ENCODE results near the gene CYB561. TPM values are rescaled to one million over a fixed set of nuclear protein-coding genes. Genes with fewer than 3 reads are reported as not detected.

The CYB561 gene
- total and polyA plus RNA-seq, 2 experiments from 2014 or later = 13.7 to 30.9 TPM

DNA sequence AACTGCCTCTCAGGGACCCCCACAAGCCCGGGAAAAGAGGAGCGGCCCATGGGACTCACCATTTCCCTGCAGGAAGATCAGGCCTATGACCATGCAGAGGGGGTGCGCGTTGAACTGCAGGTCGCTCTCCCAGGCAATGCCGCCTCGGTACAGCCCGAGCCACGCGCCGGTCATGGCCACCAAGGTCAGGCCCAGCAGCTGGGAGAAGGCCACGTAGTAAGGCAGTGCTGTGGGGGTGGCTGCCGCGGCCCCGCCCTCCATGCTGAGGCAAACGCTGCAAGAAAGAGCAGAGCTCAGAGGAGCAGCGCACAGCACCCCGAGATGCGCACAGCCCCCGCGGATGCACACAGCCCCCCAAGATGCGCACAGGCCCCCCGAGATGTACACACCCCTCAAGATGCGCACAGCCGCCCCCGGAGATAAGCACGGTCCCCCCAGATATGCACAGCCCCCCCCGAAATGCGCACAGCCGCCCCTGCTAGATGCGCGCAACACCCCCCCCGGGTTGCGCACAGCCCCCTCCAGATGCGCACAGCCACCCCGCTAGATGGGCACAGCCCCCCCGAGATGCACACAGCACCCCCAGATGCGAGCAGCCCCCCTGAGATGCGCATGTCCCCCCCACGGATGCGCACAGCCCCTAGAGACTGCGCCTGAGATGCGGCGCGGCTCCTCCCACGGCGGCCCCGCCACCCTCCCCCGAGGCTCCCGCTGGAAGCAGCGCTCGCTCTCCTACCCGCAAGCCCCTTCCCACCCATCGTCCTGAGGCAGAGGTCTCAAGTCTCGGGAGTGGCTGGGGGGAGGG, 8.6 kb downstream of the CYB561 start:
- ATAC-seq = no peak

More for the DNA sequence above, 8.6 kb downstream of the CYB561 start:
- Mint-ChIP-seq H3K9me3 (no peaks in the 10 kb centered on the region), H3K27me3 (ENCODE audit: insufficient read depth, low read depth, poor library complexity) (peaks cover 9% of the 10 kb centered on the region), H3K36me3 (ENCODE audit: low read depth) (peaks cover 3% of the 10 kb centered on the region; the same call in 1 of the 3 replicates), H3K27ac (no peak overlapping the region), H3K4me3 (no peak overlapping the region; the same call in 2 of the 3 replicates), H3K4me1 (peaks cover 36% of the 10 kb centered on the region)
- peak overlapping the region; percentile 70 for H3K4me2 ChIP-seq
- DNase-seq (ENCODE audit: low spot score) = no peak
- H3K27me3 ChIP-seq (ENCODE audit: insufficient read depth) = no peaks in the 10 kb centered on the region
- no peaks in the 10 kb centered on the region for H3K36me3 ChIP-seq (ENCODE audit: insufficient read depth)
- no peaks in the 10 kb centered on the region for H3K9me2 ChIP-seq (ENCODE audit: insufficient read depth)
- no peaks in the 10 kb centered on the region; the same call in 1 of the 2 replicates for H4K20me1 ChIP-seq (replicated peaks; ENCODE audit: insufficient read depth)
- peak overlapping the region; percentile 45 for H3K4me3 ChIP-seq
- TF ChIP-seq NANOG (IDR thresholded peaks at IDR 0.05; ENCODE audit: borderline replicate concordance) (no peak), STAT1 (IDR thresholded peaks at IDR 0.05; ENCODE audit: unreplicated experiment) (no peak), EZH2phosphoT487 (IDR thresholded peaks at IDR 0.05; ENCODE audit: unreplicated experiment) (no peak), JUNB (IDR thresholded peaks at IDR 0.05; ENCODE audit: unreplicated experiment) (no peak), POLR2AphosphoS5 (IDR thresholded peaks at IDR 0.05; ENCODE audit: low read depth) (no peak), ZNF331 (CRISPR knock-in tag; IDR thresholded peaks at IDR 0.05; ENCODE audit: low read depth) (no peak), CREB1 (CRISPR knock-in tag; IDR thresholded peaks at IDR 0.05; ENCODE audit: low read depth) (no peak), EZH2 (IDR thresholded peaks at IDR 0.05; ENCODE audit: low read depth, unreplicated experiment) (no peak), ZNF114 (CRISPR knock-in tag; IDR thresholded peaks at IDR 0.05) (no peak)
- TF ChIP-seq, protein P1, sequence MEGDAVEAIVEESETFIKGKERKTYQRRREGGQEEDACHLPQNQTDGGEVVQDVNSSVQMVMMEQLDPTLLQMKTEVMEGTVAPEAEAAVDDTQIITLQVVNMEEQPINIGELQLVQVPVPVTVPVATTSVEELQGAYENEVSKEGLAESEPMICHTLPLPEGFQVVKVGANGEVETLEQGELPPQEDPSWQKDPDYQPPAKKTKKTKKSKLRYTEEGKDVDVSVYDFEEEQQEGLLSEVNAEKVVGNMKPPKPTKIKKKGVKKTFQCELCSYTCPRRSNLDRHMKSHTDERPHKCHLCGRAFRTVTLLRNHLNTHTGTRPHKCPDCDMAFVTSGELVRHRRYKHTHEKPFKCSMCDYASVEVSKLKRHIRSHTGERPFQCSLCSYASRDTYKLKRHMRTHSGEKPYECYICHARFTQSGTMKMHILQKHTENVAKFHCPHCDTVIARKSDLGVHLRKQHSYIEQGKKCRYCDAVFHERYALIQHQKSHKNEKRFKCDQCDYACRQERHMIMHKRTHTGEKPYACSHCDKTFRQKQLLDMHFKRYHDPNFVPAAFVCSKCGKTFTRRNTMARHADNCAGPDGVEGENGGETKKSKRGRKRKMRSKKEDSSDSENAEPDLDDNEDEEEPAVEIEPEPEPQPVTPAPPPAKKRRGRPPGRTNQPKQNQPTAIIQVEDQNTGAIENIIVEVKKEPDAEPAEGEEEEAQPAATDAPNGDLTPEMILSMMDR (conservative IDR thresholded peaks at IDR 0.05; ENCODE audit: low read depth in 2 of 2) = no peak
- TF ChIP-seq, protein P2, sequence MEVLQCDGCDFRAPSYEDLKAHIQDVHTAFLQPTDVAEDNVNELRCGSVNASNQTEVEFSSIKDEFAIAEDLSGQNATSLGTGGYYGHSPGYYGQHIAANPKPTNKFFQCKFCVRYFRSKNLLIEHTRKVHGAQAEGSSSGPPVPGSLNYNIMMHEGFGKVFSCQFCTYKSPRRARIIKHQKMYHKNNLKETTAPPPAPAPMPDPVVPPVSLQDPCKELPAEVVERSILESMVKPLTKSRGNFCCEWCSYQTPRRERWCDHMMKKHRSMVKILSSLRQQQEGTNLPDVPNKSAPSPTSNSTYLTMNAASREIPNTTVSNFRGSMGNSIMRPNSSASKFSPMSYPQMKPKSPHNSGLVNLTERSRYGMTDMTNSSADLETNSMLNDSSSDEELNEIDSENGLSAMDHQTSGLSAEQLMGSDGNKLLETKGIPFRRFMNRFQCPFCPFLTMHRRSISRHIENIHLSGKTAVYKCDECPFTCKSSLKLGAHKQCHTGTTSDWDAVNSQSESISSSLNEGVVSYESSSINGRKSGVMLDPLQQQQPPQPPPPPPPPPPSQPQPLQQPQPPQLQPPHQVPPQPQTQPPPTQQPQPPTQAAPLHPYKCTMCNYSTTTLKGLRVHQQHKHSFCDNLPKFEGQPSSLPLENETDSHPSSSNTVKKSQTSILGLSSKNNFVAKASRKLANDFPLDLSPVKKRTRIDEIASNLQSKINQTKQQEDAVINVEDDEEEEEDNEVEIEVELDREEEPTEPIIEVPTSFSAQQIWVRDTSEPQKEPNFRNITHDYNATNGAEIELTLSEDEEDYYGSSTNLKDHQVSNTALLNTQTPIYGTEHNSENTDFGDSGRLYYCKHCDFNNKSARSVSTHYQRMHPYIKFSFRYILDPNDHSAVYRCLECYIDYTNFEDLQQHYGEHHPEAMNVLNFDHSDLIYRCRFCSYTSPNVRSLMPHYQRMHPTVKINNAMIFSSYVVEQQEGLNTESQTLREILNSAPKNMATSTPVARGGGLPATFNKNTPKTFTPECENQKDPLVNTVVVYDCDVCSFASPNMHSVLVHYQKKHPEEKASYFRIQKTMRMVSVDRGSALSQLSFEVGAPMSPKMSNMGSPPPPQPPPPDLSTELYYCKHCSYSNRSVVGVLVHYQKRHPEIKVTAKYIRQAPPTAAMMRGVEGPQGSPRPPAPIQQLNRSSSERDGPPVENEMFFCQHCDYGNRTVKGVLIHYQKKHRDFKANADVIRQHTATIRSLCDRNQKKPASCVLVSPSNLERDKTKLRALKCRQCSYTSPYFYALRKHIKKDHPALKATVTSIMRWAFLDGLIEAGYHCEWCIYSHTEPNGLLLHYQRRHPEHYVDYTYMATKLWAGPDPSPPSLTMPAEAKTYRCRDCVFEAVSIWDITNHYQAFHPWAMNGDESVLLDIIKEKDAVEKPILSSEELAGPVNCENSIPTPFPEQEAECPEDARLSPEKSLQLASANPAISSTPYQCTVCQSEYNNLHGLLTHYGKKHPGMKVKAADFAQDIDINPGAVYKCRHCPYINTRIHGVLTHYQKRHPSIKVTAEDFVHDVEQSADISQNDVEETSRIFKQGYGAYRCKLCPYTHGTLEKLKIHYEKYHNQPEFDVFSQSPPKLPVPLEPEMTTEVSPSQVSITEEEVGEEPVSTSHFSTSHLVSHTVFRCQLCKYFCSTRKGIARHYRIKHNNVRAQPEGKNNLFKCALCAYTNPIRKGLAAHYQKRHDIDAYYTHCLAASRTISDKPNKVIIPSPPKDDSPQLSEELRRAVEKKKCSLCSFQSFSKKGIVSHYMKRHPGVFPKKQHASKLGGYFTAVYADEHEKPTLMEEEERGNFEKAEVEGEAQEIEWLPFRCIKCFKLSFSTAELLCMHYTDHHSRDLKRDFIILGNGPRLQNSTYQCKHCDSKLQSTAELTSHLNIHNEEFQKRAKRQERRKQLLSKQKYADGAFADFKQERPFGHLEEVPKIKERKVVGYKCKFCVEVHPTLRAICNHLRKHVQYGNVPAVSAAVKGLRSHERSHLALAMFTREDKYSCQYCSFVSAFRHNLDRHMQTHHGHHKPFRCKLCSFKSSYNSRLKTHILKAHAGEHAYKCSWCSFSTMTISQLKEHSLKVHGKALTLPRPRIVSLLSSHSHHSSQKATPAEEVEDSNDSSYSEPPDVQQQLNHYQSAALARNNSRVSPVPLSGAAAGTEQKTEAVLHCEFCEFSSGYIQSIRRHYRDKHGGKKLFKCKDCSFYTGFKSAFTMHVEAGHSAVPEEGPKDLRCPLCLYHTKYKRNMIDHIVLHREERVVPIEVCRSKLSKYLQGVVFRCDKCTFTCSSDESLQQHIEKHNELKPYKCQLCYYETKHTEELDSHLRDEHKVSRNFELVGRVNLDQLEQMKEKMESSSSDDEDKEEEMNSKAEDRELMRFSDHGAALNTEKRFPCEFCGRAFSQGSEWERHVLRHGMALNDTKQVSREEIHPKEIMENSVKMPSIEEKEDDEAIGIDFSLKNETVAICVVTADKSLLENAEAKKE (CRISPR knock-in tag; IDR thresholded peaks at IDR 0.05) = no peak
- TF ChIP-seq, protein P3, sequence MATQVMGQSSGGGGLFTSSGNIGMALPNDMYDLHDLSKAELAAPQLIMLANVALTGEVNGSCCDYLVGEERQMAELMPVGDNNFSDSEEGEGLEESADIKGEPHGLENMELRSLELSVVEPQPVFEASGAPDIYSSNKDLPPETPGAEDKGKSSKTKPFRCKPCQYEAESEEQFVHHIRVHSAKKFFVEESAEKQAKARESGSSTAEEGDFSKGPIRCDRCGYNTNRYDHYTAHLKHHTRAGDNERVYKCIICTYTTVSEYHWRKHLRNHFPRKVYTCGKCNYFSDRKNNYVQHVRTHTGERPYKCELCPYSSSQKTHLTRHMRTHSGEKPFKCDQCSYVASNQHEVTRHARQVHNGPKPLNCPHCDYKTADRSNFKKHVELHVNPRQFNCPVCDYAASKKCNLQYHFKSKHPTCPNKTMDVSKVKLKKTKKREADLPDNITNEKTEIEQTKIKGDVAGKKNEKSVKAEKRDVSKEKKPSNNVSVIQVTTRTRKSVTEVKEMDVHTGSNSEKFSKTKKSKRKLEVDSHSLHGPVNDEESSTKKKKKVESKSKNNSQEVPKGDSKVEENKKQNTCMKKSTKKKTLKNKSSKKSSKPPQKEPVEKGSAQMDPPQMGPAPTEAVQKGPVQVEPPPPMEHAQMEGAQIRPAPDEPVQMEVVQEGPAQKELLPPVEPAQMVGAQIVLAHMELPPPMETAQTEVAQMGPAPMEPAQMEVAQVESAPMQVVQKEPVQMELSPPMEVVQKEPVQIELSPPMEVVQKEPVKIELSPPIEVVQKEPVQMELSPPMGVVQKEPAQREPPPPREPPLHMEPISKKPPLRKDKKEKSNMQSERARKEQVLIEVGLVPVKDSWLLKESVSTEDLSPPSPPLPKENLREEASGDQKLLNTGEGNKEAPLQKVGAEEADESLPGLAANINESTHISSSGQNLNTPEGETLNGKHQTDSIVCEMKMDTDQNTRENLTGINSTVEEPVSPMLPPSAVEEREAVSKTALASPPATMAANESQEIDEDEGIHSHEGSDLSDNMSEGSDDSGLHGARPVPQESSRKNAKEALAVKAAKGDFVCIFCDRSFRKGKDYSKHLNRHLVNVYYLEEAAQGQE (IDR thresholded peaks at IDR 0.05; ENCODE audit: unreplicated experiment) = no peak
- TF ChIP-seq, protein P4, sequence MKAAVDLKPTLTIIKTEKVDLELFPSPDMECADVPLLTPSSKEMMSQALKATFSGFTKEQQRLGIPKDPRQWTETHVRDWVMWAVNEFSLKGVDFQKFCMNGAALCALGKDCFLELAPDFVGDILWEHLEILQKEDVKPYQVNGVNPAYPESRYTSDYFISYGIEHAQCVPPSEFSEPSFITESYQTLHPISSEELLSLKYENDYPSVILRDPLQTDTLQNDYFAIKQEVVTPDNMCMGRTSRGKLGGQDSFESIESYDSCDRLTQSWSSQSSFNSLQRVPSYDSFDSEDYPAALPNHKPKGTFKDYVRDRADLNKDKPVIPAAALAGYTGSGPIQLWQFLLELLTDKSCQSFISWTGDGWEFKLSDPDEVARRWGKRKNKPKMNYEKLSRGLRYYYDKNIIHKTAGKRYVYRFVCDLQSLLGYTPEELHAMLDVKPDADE (IDR thresholded peaks at IDR 0.05) = no peak
- H2AFZ ChIP-seq = no peak overlapping the region
- no peak overlapping the region for H3K27ac ChIP-seq (ENCODE audit: low read depth)
- H3K79me2 ChIP-seq (replicated peaks; ENCODE audit: insufficient read depth) = no peaks in the 10 kb centered on the region
- no peaks in the 10 kb centered on the region for H3F3A ChIP-seq (replicated peaks; ENCODE audit: low read depth)
- H3K4me1 ChIP-seq (ENCODE audit: insufficient read depth) = peaks cover 6% of the 10 kb centered on the region; the same call in 1 of the 2 replicates

Measured in GM23338 (cell line).